ENCODE measurements around the gene DSCAML1. TPM values are rescaled to one million over a fixed set of nuclear protein-coding genes. Genes with fewer than 3 reads are reported as not detected.

DSCAML1 gene
- total RNA-seq, 2 donors from 2014 or later, result 0.21 to 0.41 TPM

DNA sequence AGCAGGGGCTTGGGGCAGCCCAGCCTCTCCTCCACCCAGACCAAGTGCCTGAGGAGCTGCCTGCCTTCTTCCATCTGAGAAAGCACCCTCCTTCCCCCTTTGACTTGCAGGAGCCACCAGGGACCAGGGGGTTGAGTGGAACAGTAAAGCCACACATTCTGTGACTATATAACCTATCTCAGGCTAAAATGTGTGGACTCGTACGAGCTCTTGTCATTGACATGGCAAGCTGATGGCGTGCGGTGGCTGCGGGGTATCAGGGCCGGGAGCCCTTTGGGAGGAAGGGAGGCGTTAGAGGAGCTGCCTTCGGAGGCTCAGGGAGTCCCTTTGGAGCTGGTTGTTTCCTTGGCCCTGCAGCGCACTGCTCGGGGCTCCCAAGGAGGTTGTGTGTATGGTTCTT, 384.8 kb downstream of the DSCAML1 start:
- Histone ChIP-seq H3K36me3 (peaks cover 32% of the 10 kb centered on the region), H3K27me3 (replicated peaks; ENCODE audit: insufficient read depth) (no peaks in the 10 kb centered on the region), H3K9me3 (no peaks in the 10 kb centered on the region), H3K4me3 (no peak overlapping the region), H3K27ac (no peak overlapping the region), H3K4me1 (ENCODE audit: control insufficient read depth in 1 of 2, low read depth in 2 of 2) (no peaks in the 10 kb centered on the region)
- TF ChIP-seq, protein P1, sequence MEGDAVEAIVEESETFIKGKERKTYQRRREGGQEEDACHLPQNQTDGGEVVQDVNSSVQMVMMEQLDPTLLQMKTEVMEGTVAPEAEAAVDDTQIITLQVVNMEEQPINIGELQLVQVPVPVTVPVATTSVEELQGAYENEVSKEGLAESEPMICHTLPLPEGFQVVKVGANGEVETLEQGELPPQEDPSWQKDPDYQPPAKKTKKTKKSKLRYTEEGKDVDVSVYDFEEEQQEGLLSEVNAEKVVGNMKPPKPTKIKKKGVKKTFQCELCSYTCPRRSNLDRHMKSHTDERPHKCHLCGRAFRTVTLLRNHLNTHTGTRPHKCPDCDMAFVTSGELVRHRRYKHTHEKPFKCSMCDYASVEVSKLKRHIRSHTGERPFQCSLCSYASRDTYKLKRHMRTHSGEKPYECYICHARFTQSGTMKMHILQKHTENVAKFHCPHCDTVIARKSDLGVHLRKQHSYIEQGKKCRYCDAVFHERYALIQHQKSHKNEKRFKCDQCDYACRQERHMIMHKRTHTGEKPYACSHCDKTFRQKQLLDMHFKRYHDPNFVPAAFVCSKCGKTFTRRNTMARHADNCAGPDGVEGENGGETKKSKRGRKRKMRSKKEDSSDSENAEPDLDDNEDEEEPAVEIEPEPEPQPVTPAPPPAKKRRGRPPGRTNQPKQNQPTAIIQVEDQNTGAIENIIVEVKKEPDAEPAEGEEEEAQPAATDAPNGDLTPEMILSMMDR (IDR thresholded peaks at IDR 0.05), result no peak
- ATAC-seq (ENCODE audit: insufficient number of reproducible peaks, low FRiP score, low read depth), result no peak
- no peak for DNase-seq (ENCODE audit: low spot score)

DNA sequence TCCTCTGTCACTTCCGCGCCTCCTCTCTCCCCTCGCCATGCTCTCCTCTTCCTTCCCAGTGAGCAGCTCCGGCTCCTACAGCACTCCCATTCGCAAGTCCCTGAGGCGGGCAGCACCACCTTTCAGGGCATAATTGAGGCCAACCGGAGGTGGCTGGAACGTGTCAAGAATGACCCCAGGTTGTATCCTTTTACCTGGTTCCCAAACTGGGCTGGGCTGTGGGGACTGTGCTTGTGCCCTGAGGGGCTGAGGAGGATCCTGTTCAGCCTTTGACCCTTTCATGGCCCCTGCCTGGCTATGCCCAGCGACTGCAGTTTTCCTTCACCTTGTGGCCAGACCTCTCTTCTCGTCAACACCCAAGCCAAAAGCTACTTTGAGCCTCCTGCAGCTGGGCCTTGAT, 385.3 kb downstream of the DSCAML1 start:
- Histone ChIP-seq H3K9me3 (no peaks in the 10 kb centered on the region), H3K4me3 (no peak overlapping the region), H3K36me3 (peaks cover 32% of the 10 kb centered on the region), H3K27ac (no peak overlapping the region), H3K27me3 (replicated peaks; ENCODE audit: insufficient read depth) (no peaks in the 10 kb centered on the region), H3K4me1 (ENCODE audit: control insufficient read depth in 1 of 2, low read depth in 2 of 2) (no peaks in the 10 kb centered on the region)
- TF ChIP-seq, protein P1 (IDR thresholded peaks at IDR 0.05), result no peak
- no peak for ATAC-seq (ENCODE audit: insufficient number of reproducible peaks, low FRiP score, low read depth)
- no peak for DNase-seq (ENCODE audit: low spot score)

- Histone ChIP-seq H3K27ac (no peak overlapping the region), H3K9me3 (peaks cover under 1% of the 10 kb centered on the region), H3K4me3 (no peak overlapping the region), H3K27me3 (replicated peaks; ENCODE audit: insufficient read depth) (no peaks in the 10 kb centered on the region), H3K4me1 (ENCODE audit: control insufficient read depth in 1 of 2, low read depth in 2 of 2) (no peaks in the 10 kb centered on the region), H3K36me3 (peaks cover 37% of the 10 kb centered on the region)
- no peak for DNase-seq (ENCODE audit: low spot score)
- TF ChIP-seq, protein P1 (IDR thresholded peaks at IDR 0.05), result no peak
- ATAC-seq (ENCODE audit: insufficient number of reproducible peaks, low FRiP score, low read depth), result no peak
These were observed 385.9 kb downstream of the DSCAML1 start for GRCh38 chr11:117410861-117411710.

GRCh38 chr11:117410238-117410637, 386.8 kb downstream of the DSCAML1 start:
- H3K4me3 ChIP-seq, result no peak overlapping the region
- DNase-seq (ENCODE audit: low spot score) (no peak), ATAC-seq (ENCODE audit: insufficient number of reproducible peaks, low FRiP score, low read depth) (no peak)
- TF ChIP-seq, protein P1 (IDR thresholded peaks at IDR 0.05), result no peak
- peaks cover 42% of the 10 kb centered on the region for H3K36me3 ChIP-seq
- no peaks in the 10 kb centered on the region for H3K4me1 ChIP-seq (ENCODE audit: control insufficient read depth in 1 of 2, low read depth in 2 of 2)
- H3K9me3 ChIP-seq, result peaks cover 8% of the 10 kb centered on the region
- no peak overlapping the region for H3K27ac ChIP-seq
- no peaks in the 10 kb centered on the region for H3K27me3 ChIP-seq (replicated peaks; ENCODE audit: insufficient read depth)

GRCh38 chr11:117409511-117409910, 387.5 kb downstream of the DSCAML1 start:
- Histone ChIP-seq H3K27me3 (replicated peaks; ENCODE audit: insufficient read depth) (no peaks in the 10 kb centered on the region), H3K36me3 (peaks cover 47% of the 10 kb centered on the region), H3K4me1 (ENCODE audit: control insufficient read depth in 1 of 2, low read depth in 2 of 2) (no peaks in the 10 kb centered on the region), H3K4me3 (no peak overlapping the region), H3K9me3 (peaks cover 9% of the 10 kb centered on the region), H3K27ac (no peak overlapping the region)
- ATAC-seq (ENCODE audit: insufficient number of reproducible peaks, low FRiP score, low read depth) (no peak), DNase-seq (ENCODE audit: low spot score) (no peak)
- TF ChIP-seq, protein P1 (IDR thresholded peaks at IDR 0.05), result no peak

Measured in thoracic aorta (tissue), 2 donors.